HG03175 (cell line): ENCODE data around the gene POC1B.

Experiments
- ATAC-seq: cut with Tn5 transposase; IDR thresholded peaks from one replicate; pipeline ENCODE4 v1.9.1; 2021; ENCODE audit warnings: mild to moderate bottlenecking, moderate library complexity; ENCODE audit not compliant: unreplicated experiment

Gene POC1B

GRCh38 chr12:89424389-89424788 is 101.5 kb downstream of the POC1B start:
- no peak for ATAC-seq

GRCh38 chr12:89421092-89421835 is 104.6 kb downstream of the POC1B start:
- no peak for ATAC-seq

GRCh38 chr12:89418228-89418910 is 107.5 kb downstream of the POC1B start:
- no peak for ATAC-seq

- no peak for ATAC-seq
Observed at GRCh38 chr12:89417246-89417977, 108.4 kb downstream of the POC1B start.

GRCh38 chr12:89416049-89416792 is 109.6 kb downstream of the POC1B start:
- ATAC-seq: no peak

GRCh38 chr12:89414851-89415250 is 111.0 kb downstream of the POC1B start:
- ATAC-seq: no peak

GRCh38 chr12:89414322-89414721 is 111.5 kb downstream of the POC1B start:
- ATAC-seq: no peak

GRCh38 chr12:89413234-89413633 is 112.6 kb downstream of the POC1B start:
- ATAC-seq: no peak

- no peak for ATAC-seq
Observed at GRCh38 chr12:89412665-89413064, 113.2 kb downstream of the POC1B start.

GRCh38 chr12:89411846-89412245 is 114.0 kb downstream of the POC1B start:
- ATAC-seq: no peak

- no peak for ATAC-seq
Observed at GRCh38 chr12:89411234-89411633, 114.6 kb downstream of the POC1B start.

GRCh38 chr12:89405626-89406345 is 120.1 kb downstream of the POC1B start:
- ATAC-seq: no peak

GRCh38 chr12:89401433-89402058 is 124.3 kb downstream of the POC1B start:
- ATAC-seq: no peak

- no peak for ATAC-seq
Observed at GRCh38 chr12:89400415-89400814, 125.4 kb downstream of the POC1B start.

GRCh38 chr12:89395712-89396111 is 130.1 kb downstream of the POC1B start:
- no peak for ATAC-seq

GRCh38 chr12:89393551-89394121 is 132.2 kb downstream of the POC1B start:
- ATAC-seq: no peak

GRCh38 chr12:89392391-89392790 is 133.5 kb downstream of the POC1B start:
- no peak for ATAC-seq

GRCh38 chr12:89391726-89392336 is 134.0 kb downstream of the POC1B start:
- ATAC-seq: no peak
